CD14-positive monocyte (primary cell): ENCODE data around the gene PRKD3. TPM values are rescaled to one million over a fixed set of nuclear protein-coding genes. Genes with fewer than 3 reads are reported as not detected.

Experiments
- DNase-seq, 3 donors: peaks; one replicate each; pipeline ENCODE4 v3.0.0-alpha.2; 2011 to 2022
- H2AFZ ChIP-seq: 2 replicates; pipeline ENCODE4 v1.6.0; 2012; ENCODE audit warnings: mild to moderate bottlenecking, low read depth, low read length, inconsistent platforms; ENCODE audit not compliant: insufficient read depth, poor library complexity, severe bottlenecking
- H3K27ac ChIP-seq, 2 donors: 1 replicate in 1 of 2; 2 replicates in 1 of 2; pipeline ENCODE4 v1.5.1; 2012 to 2013; ENCODE audit warnings: low read length in 2 of 2, control low read depth in 1 of 2, inconsistent platforms in 1 of 2, low read depth in 1 of 2, mild to moderate bottlenecking in 1 of 2
- H3K27me3 ChIP-seq, 2 donors: one replicate each; pipeline versions ENCODE4 v1.6.0 to v1.6.1; 2011 to 2013; ENCODE audit warnings: low read length in 2 of 2; ENCODE audit not compliant: control insufficient read depth in 2 of 2, insufficient read depth in 2 of 2
- H3K36me3 ChIP-seq, 2 donors: replicated peaks in 1 of 2; 1 replicate in 1 of 2; 2 replicates in 1 of 2; pipeline versions ENCODE4 v1.5.1 to v1.6.1; 2012 to 2013; ENCODE audit warnings: low read length in 2 of 2, control low read depth in 1 of 2, inconsistent platforms in 1 of 2, mild to moderate bottlenecking in 1 of 2; ENCODE audit not compliant: insufficient read depth in 2 of 2, control insufficient read depth in 1 of 2
- H3K4me1 ChIP-seq, 2 donors: 1 replicate in 1 of 2; 2 replicates in 1 of 2; pipeline versions ENCODE4 v1.5.1 to v1.6.1; 2012 to 2013; ENCODE audit warnings: low read length in 2 of 2, control low read depth in 1 of 2, inconsistent platforms in 1 of 2, mild to moderate bottlenecking in 1 of 2, moderate library complexity in 1 of 2; ENCODE audit not compliant: insufficient read depth in 2 of 2, control insufficient read depth in 1 of 2
- H3K4me2 ChIP-seq: replicated peaks from 2 replicates; pipeline ENCODE3; 2012; ENCODE audit warnings: low read length, moderate library complexity, mild to moderate bottlenecking; ENCODE audit not compliant: poor library complexity, severe bottlenecking; ENCODE audit errors: extremely low read depth
- H3K4me3 ChIP-seq, 3 experiments: fragments of 200-600 bp in 1 of 3; sonication (generic) in 1 of 3; replicated peaks in 1 of 3; 1 replicate in 2 of 3; 2 replicates in 1 of 3; pipeline ENCODE4 v1.5.1; 2011 to 2013; ENCODE audit warnings: low read length in 3 of 3, mild to moderate bottlenecking in 3 of 3, control low read depth in 2 of 3, low read depth in 2 of 3, inconsistent platforms in 1 of 3, moderate library complexity in 1 of 3
- H3K79me2 ChIP-seq: 2 replicates; pipeline ENCODE4 v1.6.0; 2012; ENCODE audit warnings: mild to moderate bottlenecking, control low read depth, inconsistent platforms, low read length, moderate library complexity; ENCODE audit not compliant: insufficient read depth
- H3K9ac ChIP-seq: 2 replicates; pipeline ENCODE4 v1.6.0; 2017; ENCODE audit warnings: low read length, mild to moderate bottlenecking; ENCODE audit not compliant: insufficient read depth, poor library complexity, severe bottlenecking
- H3K9me3 ChIP-seq, 2 donors: replicated peaks in 1 of 2; 1 replicate in 1 of 2; 2 replicates in 1 of 2; pipeline versions ENCODE4 v1.5.1 to v1.6.1; 2012 to 2013; ENCODE audit warnings: low read length in 2 of 2, control low read depth in 1 of 2; ENCODE audit not compliant: control insufficient read depth in 1 of 2, insufficient read depth in 1 of 2
- H4K20me1 ChIP-seq: 2 replicates; pipeline ENCODE4 v1.6.0; 2012; ENCODE audit warnings: mild to moderate bottlenecking, low read length, control low read depth, moderate library complexity; ENCODE audit not compliant: insufficient read depth
- H3K27ac Mint-ChIP-seq, 7 donors: one replicate each; pipeline ENCODE4 v1.8.0; 2020; ENCODE audit warnings: mild to moderate bottlenecking in 7 of 7, mixed read lengths in 7 of 7, moderate library complexity in 6 of 7, inconsistent platforms in 2 of 7
- H3K27me3 Mint-ChIP-seq, 3 donors: one replicate each; pipeline ENCODE4 v1.8.0; 2021 to 2022; ENCODE audit warnings: low read depth in 3 of 3, mild to moderate bottlenecking in 3 of 3, mixed read lengths in 3 of 3, moderate library complexity in 3 of 3, inconsistent platforms in 1 of 3
- H3K36me3 Mint-ChIP-seq, 2 donors: one replicate each; pipeline ENCODE4 v1.8.0; 2020; ENCODE audit warnings: mixed read lengths in 2 of 2, inconsistent platforms in 1 of 2, mild to moderate bottlenecking in 1 of 2
- H3K4me1 Mint-ChIP-seq: one replicate; pipeline ENCODE4 v1.8.0; 2020; ENCODE audit warnings: mild to moderate bottlenecking, mixed read lengths
- H3K4me3 Mint-ChIP-seq, 2 donors: one replicate each; pipeline ENCODE4 v1.8.0; 2020; ENCODE audit warnings: mild to moderate bottlenecking in 2 of 2, mixed read lengths in 2 of 2, moderate library complexity in 1 of 2
- H3K9me3 Mint-ChIP-seq, 7 donors: one replicate each; pipeline ENCODE4 v1.8.0; 2020 to 2022; ENCODE audit warnings: mixed read lengths in 7 of 7, mild to moderate bottlenecking in 6 of 7, moderate library complexity in 6 of 7, inconsistent platforms in 2 of 7
- CTCF ChIP-seq: fragments of 200-600 bp; IDR thresholded peaks from one replicate; pipeline ENCODE4 v1.8.0; 2022; ENCODE audit warnings: antibody characterized with exemption, mild to moderate bottlenecking
- WGBS: methylation state at CpG from one replicate; pipeline ENCODE4 v1.1.5; 2013; ENCODE audit warnings: missing lambda C conversion rate; ENCODE audit not compliant: insufficient coverage; 5-methylcytosine and 5-hydroxymethylcytosine counted together
- intact Hi-C, 2 donors: fragments of 100-400 bp; cut with micrococcal nuclease; formaldehyde crosslinking; loops; one replicate each; pipeline versions ENCODE4 v1.15.0 to v1.15.1; 2023
- polyA plus RNA-seq, 3 donors: library from polyadenylated mRNA; depleted of rRNA in 1 of 3; unstranded in 2 of 3; stranded (reverse) in 1 of 3; fragments of 300-500 nt in 2 of 3; fragments of >200 nt in 1 of 3; fragmentation: Illumina TruSeq in 2 of 3; gene quantifications; 1 replicate in 2 of 3; 2 replicates in 1 of 3; pipeline ENCODE4 v1.2.3, GENCODE V29; 2012 to 2021

Gene PRKD3
- polyA plus RNA-seq, 3 donors, result 14.2 to 17.5 (median 16.9) TPM

- H4K20me1 ChIP-seq, result peaks cover 42% of the 10 kb centered on the region
- peaks cover 59 to 87% of the 10 kb centered on the region in 2 donors for H3K36me3 ChIP-seq
- WGBS, result 92% methylated on average over 2 of the region's 2 CpGs
- Mint-ChIP-seq H3K27me3 (peaks cover 0 to 1% (median 0%) of the 10 kb centered on the region in 3 donors), H3K4me3 (no peak overlapping the region), H3K27ac (no peak overlapping the region), H3K36me3 (peaks cover 56 to 60% of the 10 kb centered on the region in 2 donors), H3K4me1 (peaks cover 14% of the 10 kb centered on the region), H3K9me3 (no peaks in the 10 kb centered on the region)
- no peaks in the 10 kb centered on the region for H3K9me3 ChIP-seq
- TF ChIP-seq CTCF, result no peak
- H3K27ac ChIP-seq, result no peak overlapping the region
- H3K4me3 ChIP-seq, result no peak overlapping the region
- no peak overlapping the region for H3K9ac ChIP-seq
- H2AFZ ChIP-seq, result no peak overlapping the region
- no peaks in the 10 kb centered on the region for H3K27me3 ChIP-seq
- DNase-seq, result no peak
- intact Hi-C loops, result no loop called here
- H3K79me2 ChIP-seq, result no peaks in the 10 kb centered on the region
- H3K4me2 ChIP-seq, result no peak overlapping the region
- no peaks in the 10 kb centered on the region for H3K4me1 ChIP-seq
These were observed 41.0 kb upstream of the PRKD3 start for GRCh38 chr2:37365669-37366068.

GRCh38 chr2:37364351-37364750 is 39.7 kb upstream of the PRKD3 start:
- H3K27ac Mint-ChIP-seq, result no peak overlapping the region
- intact Hi-C loops, result no loop called here
- Histone ChIP-seq H4K20me1 (peaks cover 46% of the 10 kb centered on the region), H2AFZ (no peak overlapping the region), H3K27me3 (no peaks in the 10 kb centered on the region), H3K9me3 (no peaks in the 10 kb centered on the region), H3K27ac (no peak overlapping the region), H3K9ac (no peak overlapping the region), H3K4me1 (no peaks in the 10 kb centered on the region), H3K79me2 (no peaks in the 10 kb centered on the region), H3K36me3 (peaks cover 58 to 87% of the 10 kb centered on the region in 2 donors), H3K4me2 (no peak overlapping the region), H3K4me3 (no peak overlapping the region)
- no peak for TF ChIP-seq CTCF
- peaks cover 14% of the 10 kb centered on the region for H3K4me1 Mint-ChIP-seq
- H3K4me3 Mint-ChIP-seq, result no peak overlapping the region
- peaks cover 58 to 62% of the 10 kb centered on the region in 2 donors for H3K36me3 Mint-ChIP-seq
- H3K27me3 Mint-ChIP-seq, result peaks cover 0 to 1% (median 0%) of the 10 kb centered on the region in 3 donors
- WGBS, result 100% methylated on average over 5 of the region's 6 CpGs
- H3K9me3 Mint-ChIP-seq, result no peaks in the 10 kb centered on the region
- no peak for DNase-seq
